ENCODE measurements around the gene GAREM2. TPM values are rescaled to one million over a fixed set of nuclear protein-coding genes. Genes with fewer than 3 reads are reported as not detected.

GAREM2 gene
- total RNA-seq, 4 donors from 2014 or later, result 1.8 to 5.5 (median 3.3) TPM

DNA sequence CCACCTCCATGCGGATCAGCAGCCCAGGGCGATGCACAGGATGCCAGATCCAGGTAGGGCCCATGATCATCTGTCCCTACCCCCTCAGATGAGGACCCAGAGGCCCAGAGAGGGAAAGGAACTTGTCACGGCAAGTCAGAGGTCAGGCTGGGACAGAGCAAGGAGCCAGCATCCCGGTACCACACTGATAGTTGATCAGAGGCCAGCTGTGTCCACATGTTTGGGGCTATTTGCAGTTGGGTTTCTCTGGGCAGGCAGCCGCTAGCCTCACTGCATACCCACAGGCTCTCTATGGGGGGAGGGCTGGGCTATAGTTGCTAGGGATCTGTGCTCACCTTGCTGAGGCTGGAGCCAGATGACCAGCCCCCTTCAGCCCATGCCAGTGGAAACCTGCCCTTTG is 9.6 kb downstream of the GAREM2 start:
- no peaks in the 10 kb centered on the region for H3K36me3 ChIP-seq
- TF ChIP-seq POLR2AphosphoS5 (IDR thresholded peaks at IDR 0.05), result no peak
- TF ChIP-seq POLR2A (IDR thresholded peaks at IDR 0.05), result no peak
- TF ChIP-seq EP300 (IDR thresholded peaks at IDR 0.05), result no peak
- no peak for ATAC-seq
- no peak overlapping the region for H3K4me3 ChIP-seq
- no peaks in the 10 kb centered on the region for H3K9me3 ChIP-seq
- H3K4me1 ChIP-seq, result peaks cover 0 to 41% (median 12%) of the 10 kb centered on the region in 3 donors
- no peak overlapping the region for H3K27ac ChIP-seq
- H3K27me3 ChIP-seq, result no peaks in the 10 kb centered on the region
- WGBS, 2 donors (ENCODE audit: low coverage in 1 of 2), result 82% methylated on average over 2 of the region's 5 CpGs; no CpG with 5 or more reads in 1 of the 2 donors

GRCh38 chr2:26182887-26183630 is 10.2 kb downstream of the GAREM2 start:
- TF ChIP-seq, protein P1, sequence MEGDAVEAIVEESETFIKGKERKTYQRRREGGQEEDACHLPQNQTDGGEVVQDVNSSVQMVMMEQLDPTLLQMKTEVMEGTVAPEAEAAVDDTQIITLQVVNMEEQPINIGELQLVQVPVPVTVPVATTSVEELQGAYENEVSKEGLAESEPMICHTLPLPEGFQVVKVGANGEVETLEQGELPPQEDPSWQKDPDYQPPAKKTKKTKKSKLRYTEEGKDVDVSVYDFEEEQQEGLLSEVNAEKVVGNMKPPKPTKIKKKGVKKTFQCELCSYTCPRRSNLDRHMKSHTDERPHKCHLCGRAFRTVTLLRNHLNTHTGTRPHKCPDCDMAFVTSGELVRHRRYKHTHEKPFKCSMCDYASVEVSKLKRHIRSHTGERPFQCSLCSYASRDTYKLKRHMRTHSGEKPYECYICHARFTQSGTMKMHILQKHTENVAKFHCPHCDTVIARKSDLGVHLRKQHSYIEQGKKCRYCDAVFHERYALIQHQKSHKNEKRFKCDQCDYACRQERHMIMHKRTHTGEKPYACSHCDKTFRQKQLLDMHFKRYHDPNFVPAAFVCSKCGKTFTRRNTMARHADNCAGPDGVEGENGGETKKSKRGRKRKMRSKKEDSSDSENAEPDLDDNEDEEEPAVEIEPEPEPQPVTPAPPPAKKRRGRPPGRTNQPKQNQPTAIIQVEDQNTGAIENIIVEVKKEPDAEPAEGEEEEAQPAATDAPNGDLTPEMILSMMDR (IDR thresholded peaks at IDR 0.05), result no peak
- TF ChIP-seq POLR2A (IDR thresholded peaks at IDR 0.05) (no peak), POLR2AphosphoS5 (IDR thresholded peaks at IDR 0.05) (no peak), EP300 (IDR thresholded peaks at IDR 0.05) (no peak)
- H3K36me3 ChIP-seq, result peaks cover 0 to 5% of the 10 kb centered on the region in 2 donors

DNA sequence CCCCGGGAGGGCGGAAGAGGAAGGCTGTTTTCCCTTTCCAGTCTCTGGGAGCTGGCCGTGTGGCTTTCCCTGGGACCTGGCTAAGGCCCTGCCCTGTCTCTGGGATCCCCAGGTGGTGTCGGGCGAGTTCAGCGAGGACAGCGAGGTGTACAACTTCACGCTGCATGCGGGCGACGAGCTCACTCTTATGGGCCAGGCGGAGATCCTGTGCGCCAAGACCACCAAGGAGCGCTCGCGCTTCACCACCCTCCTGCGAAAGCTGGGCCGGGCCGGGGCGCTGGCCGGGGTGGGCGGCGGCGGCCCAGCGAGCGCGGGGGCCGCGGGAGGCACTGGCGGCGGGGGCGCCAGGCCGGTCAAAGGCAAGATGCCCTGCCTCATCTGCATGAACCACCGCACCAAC is 11.2 kb downstream of the GAREM2 start:
- H3K36me3 ChIP-seq, result peaks cover 0 to 16% of the 10 kb centered on the region in 2 donors
- peaks cover 0 to 33% (median 11%) of the 10 kb centered on the region in 3 donors for H3K4me1 ChIP-seq
- peak overlapping the region in 3 of 4 donors; percentile 81 to 86 (median 86) for H3K27ac ChIP-seq
- TF ChIP-seq EP300 (IDR thresholded peaks at IDR 0.05) (no peak), POLR2AphosphoS5 (IDR thresholded peaks at IDR 0.05) (no peak), POLR2A (IDR thresholded peaks at IDR 0.05) (no peak)
- TF ChIP-seq, protein P1 (IDR thresholded peaks at IDR 0.05), result no peak
- no peak for ATAC-seq
- WGBS, 2 donors (ENCODE audit: low coverage in 1 of 2), result 100% methylated on average over 1 of the region's 34 CpGs; no CpG with 5 or more reads in 1 of the 2 donors
- H3K9me3 ChIP-seq, result no peaks in the 10 kb centered on the region
- H3K27me3 ChIP-seq, result no peaks in the 10 kb centered on the region
- H3K4me3 ChIP-seq, result peak overlapping the region; percentile 17 to 72

More at GRCh38 chr2:26182887-26183630, 10.2 kb downstream of the GAREM2 start:
- no peak for ATAC-seq
- H3K27me3 ChIP-seq, result no peaks in the 10 kb centered on the region
- no peaks in the 10 kb centered on the region for H3K9me3 ChIP-seq
- no peak overlapping the region for H3K27ac ChIP-seq
- WGBS, 2 donors (ENCODE audit: low coverage in 1 of 2), result 100% methylated on average over 1 of the region's 11 CpGs; no CpG with 5 or more reads in 1 of the 2 donors
- H3K4me3 ChIP-seq, result no peak overlapping the region
- peaks cover 0 to 41% (median 12%) of the 10 kb centered on the region in 3 donors for H3K4me1 ChIP-seq

- H3K27me3 ChIP-seq, result no peaks in the 10 kb centered on the region
- no peaks in the 10 kb centered on the region for H3K9me3 ChIP-seq
- H3K36me3 ChIP-seq, result peaks cover 0 to 19% of the 10 kb centered on the region in 2 donors
- peak overlapping the region; percentile 15 to 86 (median 84) for H3K27ac ChIP-seq
- peak; percentile 96 for ATAC-seq
- peaks cover 0 to 33% (median 6%) of the 10 kb centered on the region in 3 donors for H3K4me1 ChIP-seq
- TF ChIP-seq POLR2A (IDR thresholded peaks at IDR 0.05) (peak in 1 of 2 donors; percentile 11), POLR2AphosphoS5 (IDR thresholded peaks at IDR 0.05) (no peak), EP300 (IDR thresholded peaks at IDR 0.05) (no peak)
- TF ChIP-seq, protein P1 (IDR thresholded peaks at IDR 0.05), result peak in 3 of 4 experiments; percentile 78 to 79 (median 79)
- WGBS, 2 donors (ENCODE audit: low coverage in 1 of 2), result no CpG with 5 or more reads among the region's 114 CpGs
- peak overlapping the region; percentile 64 to 72 for H3K4me3 ChIP-seq
These were observed 11.8 kb downstream of the GAREM2 start for GRCh38 chr2:26184555-26185303.

GRCh38 chr2:26185304-26185928 is 12.5 kb downstream of the GAREM2 start:
- Histone ChIP-seq H3K27ac (peak overlapping the region; percentile 15 to 86 (median 84)), H3K36me3 (peaks cover 0 to 26% of the 10 kb centered on the region in 2 donors), H3K4me1 (peaks cover 0 to 38% (median 6%) of the 10 kb centered on the region in 3 donors), H3K4me3 (peak overlapping the region; percentile 64 to 72), H3K27me3 (no peaks in the 10 kb centered on the region), H3K9me3 (no peaks in the 10 kb centered on the region)
- TF ChIP-seq EP300 (IDR thresholded peaks at IDR 0.05), result no peak
- TF ChIP-seq POLR2A (IDR thresholded peaks at IDR 0.05), result no peak
- TF ChIP-seq, protein P1 (IDR thresholded peaks at IDR 0.05), result no peak
- TF ChIP-seq POLR2AphosphoS5 (IDR thresholded peaks at IDR 0.05), result no peak
- 47 to 56% methylated on average over 8 to 13 of the region's 20 CpGs for WGBS, 2 donors (ENCODE audit: low coverage in 1 of 2)
- ATAC-seq, result no peak
